ENCODE data around the gene NKAIN2. TPM values are rescaled to one million over a fixed set of nuclear protein-coding genes. Genes with fewer than 3 reads are reported as not detected.
"Not testable (repeated sequence)": the region's sequence is repeated elsewhere in the genome, so short reads cannot be mapped to it uniquely, and the experiment has no call there.

The NKAIN2 gene
- polyA plus RNA-seq, 3 donors, result 14.1 to 20.8 (median 18.0) TPM

GRCh38 chr6:123953920-123954319 lies 150.3 kb downstream of the NKAIN2 start:
- no peak for DNase-seq

GRCh38 chr6:123956492-123957139 lies 153.0 kb downstream of the NKAIN2 start:
- DNase-seq, result no peak

GRCh38 chr6:123962508-123962907 lies 158.8 kb downstream of the NKAIN2 start:
- DNase-seq, result peak; percentile 16

- peak; percentile 11 for DNase-seq
These were observed 162.2 kb downstream of the NKAIN2 start for GRCh38 chr6:123965894-123966293.

GRCh38 chr6:123966618-123967017 lies 163.0 kb downstream of the NKAIN2 start:
- no peak for DNase-seq

- DNase-seq, result no peak
These were observed 164.2 kb downstream of the NKAIN2 start for GRCh38 chr6:123967905-123968304.

- no peak for DNase-seq
These were observed 169.1 kb downstream of the NKAIN2 start for GRCh38 chr6:123972600-123973294.

- no peak for DNase-seq
These were observed 176.6 kb downstream of the NKAIN2 start for GRCh38 chr6:123980311-123980710.

- DNase-seq, result no peak
These were observed 183.3 kb downstream of the NKAIN2 start for GRCh38 chr6:123986938-123987337.

- DNase-seq, result not testable (repeated sequence)
These were observed 186.3 kb downstream of the NKAIN2 start for GRCh38 chr6:123989918-123990317.

GRCh38 chr6:123990376-123990775 lies 186.7 kb downstream of the NKAIN2 start:
- DNase-seq, result no peak

GRCh38 chr6:123994168-123994567 lies 190.5 kb downstream of the NKAIN2 start:
- no peak for DNase-seq

- DNase-seq, result no peak
These were observed 191.4 kb downstream of the NKAIN2 start for GRCh38 chr6:123994891-123995635.

- DNase-seq, result no peak
These were observed 193.6 kb downstream of the NKAIN2 start for GRCh38 chr6:123997223-123997622.

- DNase-seq, result no peak
These were observed 198.9 kb downstream of the NKAIN2 start for GRCh38 chr6:124002377-124003081.

- DNase-seq, result no peak
These were observed 203.6 kb downstream of the NKAIN2 start for GRCh38 chr6:124007266-124007665.

- DNase-seq, result no peak
These were observed 204.6 kb downstream of the NKAIN2 start for GRCh38 chr6:124008000-124008987.

- DNase-seq, result no peak
These were observed 205.5 kb downstream of the NKAIN2 start for GRCh38 chr6:124008988-124009765.

- DNase-seq, result no peak
These were observed 206.9 kb downstream of the NKAIN2 start for GRCh38 chr6:124010574-124010973.

- no peak for DNase-seq
These were observed 207.5 kb downstream of the NKAIN2 start for GRCh38 chr6:124011180-124011579.
